ENCODE results near the gene MAML2.

MAML2 gene

GRCh38 chr11:96160732-96161306, 182.2 kb downstream of the MAML2 start:
- H3K4me3 ChIP-seq (replicated peaks; ENCODE audit: insufficient read depth, low read length), result no peak overlapping the region
- TF ChIP-seq SPI1 (IDR thresholded peaks at IDR 0.05; ENCODE audit: borderline replicate concordance, low read depth) (no peak), CTCF (IDR thresholded peaks at IDR 0.05; ENCODE audit: insufficient read depth, low read length) (no peak), POLR2AphosphoS5 (IDR thresholded peaks at IDR 0.05; ENCODE audit: low read depth) (no peak), GABPA (IDR thresholded peaks at IDR 0.05; ENCODE audit: low read depth) (no peak), REST (IDR thresholded peaks at IDR 0.05; ENCODE audit: insufficient replicate concordance, low read depth) (no peak)
- no peaks in the 10 kb centered on the region for H3K27me3 ChIP-seq (ENCODE audit: insufficient read depth, poor library complexity, severe bottlenecking)
- no peak overlapping the region for H3K27ac ChIP-seq (replicated peaks)
- DNase-seq (ENCODE audit: low read depth in 1 of 2, low spot score in 1 of 2), result no peak

- Histone ChIP-seq H3K4me3 (replicated peaks; ENCODE audit: insufficient read depth, low read length) (no peak overlapping the region), H3K27ac (replicated peaks) (no peak overlapping the region), H3K27me3 (ENCODE audit: insufficient read depth, poor library complexity, severe bottlenecking) (no peaks in the 10 kb centered on the region)
- TF ChIP-seq POLR2AphosphoS5 (IDR thresholded peaks at IDR 0.05; ENCODE audit: low read depth) (no peak), CTCF (IDR thresholded peaks at IDR 0.05; ENCODE audit: insufficient read depth, low read length) (no peak), REST (IDR thresholded peaks at IDR 0.05; ENCODE audit: insufficient replicate concordance, low read depth) (no peak), SPI1 (IDR thresholded peaks at IDR 0.05; ENCODE audit: borderline replicate concordance, low read depth) (no peak), GABPA (IDR thresholded peaks at IDR 0.05; ENCODE audit: low read depth) (no peak)
- DNase-seq (ENCODE audit: low read depth in 1 of 2, low spot score in 1 of 2), result no peak
Measured at GRCh38 chr11:96159968-96160367, 183.0 kb downstream of the MAML2 start.

- DNase-seq (ENCODE audit: low read depth in 1 of 2, low spot score in 1 of 2), result no peak
- no peak overlapping the region for H3K27ac ChIP-seq (replicated peaks)
- no peak overlapping the region for H3K4me3 ChIP-seq (replicated peaks; ENCODE audit: insufficient read depth, low read length)
- no peaks in the 10 kb centered on the region for H3K27me3 ChIP-seq (ENCODE audit: insufficient read depth, poor library complexity, severe bottlenecking)
- no peak for TF ChIP-seq POLR2AphosphoS5 (IDR thresholded peaks at IDR 0.05; ENCODE audit: low read depth)
- no peak for TF ChIP-seq SPI1 (IDR thresholded peaks at IDR 0.05; ENCODE audit: borderline replicate concordance, low read depth)
- no peak for TF ChIP-seq REST (IDR thresholded peaks at IDR 0.05; ENCODE audit: insufficient replicate concordance, low read depth)
- no peak for TF ChIP-seq GABPA (IDR thresholded peaks at IDR 0.05; ENCODE audit: low read depth)
- no peak for TF ChIP-seq CTCF (IDR thresholded peaks at IDR 0.05; ENCODE audit: insufficient read depth, low read length)
Measured at GRCh38 chr11:96158126-96158525, 184.9 kb downstream of the MAML2 start.

All from HL-60 (cell line).